Measurements from ENCODE around the gene TGOLN2.
"Not testable (repeated sequence)": the region's sequence is repeated elsewhere in the genome, so short reads cannot be mapped to it uniquely, and the experiment has no call there.

Gene TGOLN2

DNA sequence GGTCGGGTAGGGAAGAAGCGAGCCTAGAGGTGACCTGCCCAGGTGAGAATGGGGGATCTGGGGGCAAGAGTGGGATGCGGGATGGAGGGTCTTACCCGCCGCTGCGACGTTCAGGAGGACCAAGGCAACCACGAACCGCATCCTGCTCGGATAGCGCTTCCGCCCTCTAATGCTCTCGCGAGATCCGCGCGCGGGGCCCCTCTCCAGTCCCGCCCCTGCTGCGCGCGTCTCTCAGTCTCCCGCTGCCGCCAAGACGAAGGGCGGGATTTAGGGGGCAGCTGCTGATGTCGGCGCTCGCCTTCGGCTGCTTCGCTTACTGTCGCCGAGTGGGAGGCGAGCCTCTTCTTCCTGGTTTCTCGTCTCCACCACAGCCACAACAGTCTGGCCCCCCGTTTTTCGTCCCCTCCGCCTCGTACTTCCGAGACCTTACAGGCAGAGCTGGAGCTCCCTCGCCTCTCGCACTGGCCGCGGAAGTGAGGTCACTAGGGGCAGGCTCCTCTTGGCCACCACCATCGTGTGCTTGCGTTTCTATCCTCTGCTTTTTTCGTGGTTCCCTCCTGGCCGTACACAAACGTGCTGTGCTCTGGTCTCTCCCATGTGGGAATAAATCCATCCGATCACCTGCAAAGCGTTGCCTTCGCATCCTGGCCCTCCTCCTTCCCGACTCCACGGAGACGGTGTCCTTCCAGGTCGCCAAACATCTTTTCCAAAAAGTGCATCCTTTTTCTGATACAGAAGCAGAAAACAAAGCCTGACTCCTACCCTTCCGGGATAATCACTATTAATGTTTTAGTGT lies at the start of gene TGOLN2:
TGOLN2 (minus strand) TSS at position 168 of the 796 bp plus-strand sequence; CDS start at position 141, 27 bp downstream.
- H3K4me3 ChIP-seq (ENCODE audit: low read depth in 1 of 2, low read length in 2 of 2) = peak within 1 kb of the TSS; percentile 88 to 99
- peaks cover 10 to 37% of the 10 kb centered on the region in 2 donors for H3K4me1 ChIP-seq (ENCODE audit: control insufficient read depth in 1 of 2, insufficient read depth in 2 of 2, low read length in 2 of 2)
- no peaks in the 10 kb centered on the region for H3K27me3 ChIP-seq (ENCODE audit: low read depth, low read length)
- no peaks in the 10 kb centered on the region for H3K9me3 ChIP-seq (ENCODE audit: control insufficient read depth in 1 of 2, low read length in 2 of 2)
- peaks cover 9 to 14% of the 10 kb centered on the region in 2 donors for H3K36me3 ChIP-seq (ENCODE audit: control insufficient read depth in 1 of 2, insufficient read depth in 2 of 2, low read length in 2 of 2)
- peak within 1 kb of the TSS; percentile 100 for H3K27ac ChIP-seq (ENCODE audit: low read length)

GRCh38 chr2:85377083-85377482 lies 49.3 kb upstream of the TGOLN2 start:
- no peak overlapping the region for H3K4me3 ChIP-seq (ENCODE audit: low read depth in 1 of 2, low read length in 2 of 2)
- H3K27ac ChIP-seq (ENCODE audit: low read length) = no peak overlapping the region
- H3K9me3 ChIP-seq (ENCODE audit: control insufficient read depth in 1 of 2, low read length in 2 of 2) = no peaks in the 10 kb centered on the region
- H3K36me3 ChIP-seq (ENCODE audit: control insufficient read depth in 1 of 2, insufficient read depth in 2 of 2, low read length in 2 of 2) = peaks cover 0 to 36% of the 10 kb centered on the region in 2 donors
- H3K4me1 ChIP-seq (ENCODE audit: control insufficient read depth in 1 of 2, insufficient read depth in 2 of 2, low read length in 2 of 2) = no peaks in the 10 kb centered on the region
- no peaks in the 10 kb centered on the region for H3K27me3 ChIP-seq (ENCODE audit: low read depth, low read length)

DNA sequence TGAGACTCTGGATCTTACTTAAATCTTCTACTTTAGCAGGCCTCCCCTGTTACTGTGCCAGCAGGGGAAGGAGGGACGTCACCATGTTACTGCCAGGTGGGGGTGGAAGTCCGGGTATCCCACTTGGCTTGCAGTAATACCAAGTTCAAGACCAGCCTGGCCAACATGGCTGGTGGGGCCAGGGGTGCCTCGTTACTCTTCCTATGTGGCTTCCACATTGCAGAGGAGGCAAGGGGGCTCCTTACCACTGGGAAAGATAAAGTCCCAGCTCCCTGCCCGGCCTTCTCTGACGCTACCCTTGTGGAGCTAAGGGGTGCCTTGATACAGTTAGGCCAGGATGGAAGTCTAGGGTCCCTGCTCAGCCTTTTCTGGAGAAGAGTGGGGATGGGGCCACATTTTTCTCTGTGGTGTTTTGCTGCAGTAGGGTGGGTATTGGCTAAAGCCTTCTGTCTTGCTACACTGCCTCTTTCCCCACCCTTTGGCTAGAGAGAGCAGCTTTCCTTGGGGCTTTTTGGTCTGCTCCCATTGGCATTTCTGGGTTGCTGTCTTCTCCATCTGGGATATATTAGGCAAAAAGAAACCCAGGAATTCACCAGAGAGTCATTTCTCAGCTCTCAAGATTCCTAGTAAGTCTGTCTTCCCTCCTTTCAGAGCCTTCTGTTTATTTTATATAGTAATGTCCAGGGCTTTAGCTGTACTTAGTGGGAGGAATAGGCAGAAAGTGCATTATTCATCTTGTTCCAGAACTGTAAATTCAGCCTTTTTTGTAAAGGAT lies 48.7 kb upstream of the TGOLN2 start:
- no peaks in the 10 kb centered on the region for H3K4me1 ChIP-seq (ENCODE audit: control insufficient read depth in 1 of 2, insufficient read depth in 2 of 2, low read length in 2 of 2)
- no peak overlapping the region for H3K27ac ChIP-seq (ENCODE audit: low read length)
- H3K36me3 ChIP-seq (ENCODE audit: control insufficient read depth in 1 of 2, insufficient read depth in 2 of 2, low read length in 2 of 2) = peaks cover 0 to 38% of the 10 kb centered on the region in 2 donors
- H3K4me3 ChIP-seq (ENCODE audit: low read depth in 1 of 2, low read length in 2 of 2) = no peak overlapping the region
- H3K27me3 ChIP-seq (ENCODE audit: low read depth, low read length) = no peaks in the 10 kb centered on the region
- no peaks in the 10 kb centered on the region for H3K9me3 ChIP-seq (ENCODE audit: control insufficient read depth in 1 of 2, low read length in 2 of 2)

DNA sequence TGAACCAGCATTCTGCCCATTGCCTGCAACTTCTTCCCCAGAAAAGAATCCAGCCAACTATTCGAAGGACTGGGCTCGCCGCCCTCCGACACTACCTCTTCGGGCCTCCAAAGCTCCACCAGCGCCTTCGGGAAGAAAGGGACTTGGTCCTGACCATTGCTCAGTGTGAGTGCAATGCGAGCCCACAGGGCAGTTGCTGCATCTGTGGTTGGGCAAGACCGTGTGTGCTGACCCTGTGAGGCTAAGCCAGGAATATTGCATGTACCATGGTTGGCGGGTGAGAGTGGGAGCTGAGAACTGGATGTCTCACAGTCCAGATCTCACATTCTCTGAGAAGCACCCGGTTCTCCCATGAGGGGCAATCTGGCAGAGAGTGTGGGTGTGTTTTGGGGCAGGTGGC lies 43.3 kb upstream of the TGOLN2 start:
- H3K4me1 ChIP-seq (ENCODE audit: control insufficient read depth in 1 of 2, insufficient read depth in 2 of 2, low read length in 2 of 2) = no peaks in the 10 kb centered on the region

GRCh38 chr2:85369500-85369899 lies 41.7 kb upstream of the TGOLN2 start:
- H3K4me3 ChIP-seq (ENCODE audit: low read depth in 1 of 2, low read length in 2 of 2) = no peak overlapping the region
- H3K27ac ChIP-seq (ENCODE audit: low read length) = no peak overlapping the region
- H3K27me3 ChIP-seq (ENCODE audit: low read depth, low read length) = no peaks in the 10 kb centered on the region
- H3K36me3 ChIP-seq (ENCODE audit: control insufficient read depth in 1 of 2, insufficient read depth in 2 of 2, low read length in 2 of 2) = peaks cover 22 to 35% of the 10 kb centered on the region in 2 donors
- H3K4me1 ChIP-seq (ENCODE audit: control insufficient read depth in 1 of 2, insufficient read depth in 2 of 2, low read length in 2 of 2) = no peaks in the 10 kb centered on the region
- H3K9me3 ChIP-seq (ENCODE audit: control insufficient read depth in 1 of 2, low read length in 2 of 2) = no peaks in the 10 kb centered on the region

More for the DNA sequence above, 43.3 kb upstream of the TGOLN2 start:
- H3K9me3 ChIP-seq (ENCODE audit: control insufficient read depth in 1 of 2, low read length in 2 of 2) = no peaks in the 10 kb centered on the region
- H3K4me3 ChIP-seq (ENCODE audit: low read depth in 1 of 2, low read length in 2 of 2) = no peak overlapping the region
- H3K27ac ChIP-seq (ENCODE audit: low read length) = no peak overlapping the region
- no peaks in the 10 kb centered on the region for H3K27me3 ChIP-seq (ENCODE audit: low read depth, low read length)
- H3K36me3 ChIP-seq (ENCODE audit: control insufficient read depth in 1 of 2, insufficient read depth in 2 of 2, low read length in 2 of 2) = peaks cover 22 to 35% of the 10 kb centered on the region in 2 donors

DNA sequence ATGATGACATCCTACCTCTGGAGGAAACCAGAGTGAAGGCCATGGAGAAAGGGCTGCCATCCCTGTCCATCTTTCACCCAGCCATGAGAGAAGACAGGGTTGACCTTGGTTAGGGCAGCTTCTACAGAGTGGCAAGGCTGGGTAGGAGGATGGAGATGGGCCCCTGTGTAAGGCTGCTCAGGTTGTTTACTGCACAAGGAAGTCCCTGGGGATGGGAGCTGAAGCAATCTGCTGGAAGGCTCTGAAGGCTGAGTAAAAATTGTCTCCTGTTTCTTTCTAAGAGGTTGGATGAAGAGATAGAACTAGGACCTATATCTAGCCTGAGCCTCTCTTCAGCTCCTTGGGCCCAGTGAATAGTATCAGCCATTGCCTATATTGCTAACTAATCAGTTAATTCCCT lies 41.1 kb upstream of the TGOLN2 start:
- peaks cover 22 to 35% of the 10 kb centered on the region in 2 donors for H3K36me3 ChIP-seq (ENCODE audit: control insufficient read depth in 1 of 2, insufficient read depth in 2 of 2, low read length in 2 of 2)

DNA sequence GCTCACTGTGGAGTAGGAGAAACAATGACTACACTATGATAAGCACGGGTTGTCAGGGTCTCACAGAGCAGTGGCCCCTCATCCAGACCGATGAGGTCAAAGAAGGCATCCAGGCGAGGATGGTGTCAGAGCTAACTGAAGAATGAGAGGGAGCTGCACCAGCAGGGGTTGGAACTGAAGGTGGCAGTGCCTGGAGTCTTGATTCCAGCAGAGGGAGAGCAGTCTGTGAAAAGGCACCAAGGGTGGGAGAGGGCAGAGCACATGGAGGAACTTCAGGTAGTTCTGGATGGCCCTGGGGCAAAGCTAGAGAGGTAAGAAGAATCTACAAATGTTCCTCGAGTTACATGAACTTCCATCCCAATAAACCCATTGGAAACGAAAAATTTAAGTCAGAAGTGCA lies 39.4 kb upstream of the TGOLN2 start:
- peaks cover 27 to 43% of the 10 kb centered on the region in 2 donors for H3K36me3 ChIP-seq (ENCODE audit: control insufficient read depth in 1 of 2, insufficient read depth in 2 of 2, low read length in 2 of 2)
- no peaks in the 10 kb centered on the region for H3K9me3 ChIP-seq (ENCODE audit: control insufficient read depth in 1 of 2, low read length in 2 of 2)
- H3K4me3 ChIP-seq (ENCODE audit: low read depth in 1 of 2, low read length in 2 of 2) = no peak overlapping the region

More for the DNA sequence above, 41.1 kb upstream of the TGOLN2 start:
- Histone ChIP-seq H3K4me3 (ENCODE audit: low read depth in 1 of 2, low read length in 2 of 2) (no peak overlapping the region), H3K27ac (ENCODE audit: low read length) (no peak overlapping the region), H3K27me3 (ENCODE audit: low read depth, low read length) (no peaks in the 10 kb centered on the region), H3K4me1 (ENCODE audit: control insufficient read depth in 1 of 2, insufficient read depth in 2 of 2, low read length in 2 of 2) (no peaks in the 10 kb centered on the region), H3K9me3 (ENCODE audit: control insufficient read depth in 1 of 2, low read length in 2 of 2) (no peaks in the 10 kb centered on the region)

DNA sequence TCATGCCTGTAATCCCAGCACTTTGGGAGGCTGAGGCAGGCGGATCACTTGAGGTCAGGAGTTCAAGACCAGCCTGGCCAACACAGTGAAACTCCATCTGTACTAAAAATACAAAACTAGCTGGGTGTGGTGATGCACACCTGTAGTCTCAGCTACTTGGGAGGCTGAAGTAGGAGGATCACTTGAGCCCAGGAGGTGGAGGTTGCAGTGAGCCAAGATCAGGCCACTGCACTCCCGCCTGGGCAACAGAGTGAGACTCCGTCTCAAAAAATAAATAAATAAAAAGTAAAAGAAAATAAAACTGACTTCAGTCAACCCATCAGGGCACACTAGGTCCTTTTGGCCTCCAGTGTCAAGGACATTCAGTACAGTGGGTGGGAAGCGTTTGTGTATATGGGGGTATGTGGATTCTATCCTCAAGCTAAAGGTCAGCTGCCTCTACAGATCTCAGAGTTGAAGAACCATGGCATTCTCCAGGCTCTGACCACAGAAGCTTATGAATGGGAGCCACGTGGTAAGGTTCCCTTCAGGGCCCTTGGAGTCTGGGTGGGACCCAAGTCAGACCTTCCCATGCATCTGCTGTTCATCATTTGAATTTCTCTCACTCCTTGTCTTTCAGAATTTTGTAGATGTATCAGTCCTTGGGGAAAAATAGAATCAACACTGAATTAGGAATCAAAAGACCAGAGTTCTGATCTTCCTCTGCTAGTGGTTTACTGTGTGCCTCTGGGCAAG lies 35.0 kb upstream of the TGOLN2 start:
- H3K27me3 ChIP-seq (ENCODE audit: low read depth, low read length); H3K4me3 ChIP-seq (ENCODE audit: low read depth in 1 of 2, low read length in 2 of 2); H3K9me3 ChIP-seq (ENCODE audit: control insufficient read depth in 1 of 2, low read length in 2 of 2); H3K4me1 ChIP-seq (ENCODE audit: control insufficient read depth in 1 of 2, insufficient read depth in 2 of 2, low read length in 2 of 2); H3K27ac ChIP-seq (ENCODE audit: low read length): not testable (repeated sequence)
- H3K36me3 ChIP-seq (ENCODE audit: control insufficient read depth in 1 of 2, insufficient read depth in 2 of 2, low read length in 2 of 2) = peaks cover 24 to 46% of the 10 kb centered on the region in 2 donors

More for the DNA sequence above, 39.4 kb upstream of the TGOLN2 start:
- H3K27me3 ChIP-seq (ENCODE audit: low read depth, low read length) = no peaks in the 10 kb centered on the region
- H3K27ac ChIP-seq (ENCODE audit: low read length) = no peak overlapping the region
- H3K4me1 ChIP-seq (ENCODE audit: control insufficient read depth in 1 of 2, insufficient read depth in 2 of 2, low read length in 2 of 2) = no peaks in the 10 kb centered on the region

- H3K4me1 ChIP-seq (ENCODE audit: control insufficient read depth in 1 of 2, insufficient read depth in 2 of 2, low read length in 2 of 2) = peaks cover 5 to 24% of the 10 kb centered on the region in 2 donors
Measured at GRCh38 chr2:85357736-85358135, 29.9 kb upstream of the TGOLN2 start.

GRCh38 chr2:85356186-85356585 lies 28.4 kb upstream of the TGOLN2 start:
- H3K4me1 ChIP-seq (ENCODE audit: control insufficient read depth in 1 of 2, insufficient read depth in 2 of 2, low read length in 2 of 2) = peaks cover 5 to 27% of the 10 kb centered on the region in 2 donors
- no peaks in the 10 kb centered on the region for H3K27me3 ChIP-seq (ENCODE audit: low read depth, low read length)
- H3K27ac ChIP-seq (ENCODE audit: low read length) = no peak overlapping the region
- no peak overlapping the region for H3K4me3 ChIP-seq (ENCODE audit: low read depth in 1 of 2, low read length in 2 of 2)
- peaks cover 6 to 21% of the 10 kb centered on the region in 2 donors for H3K36me3 ChIP-seq (ENCODE audit: control insufficient read depth in 1 of 2, insufficient read depth in 2 of 2, low read length in 2 of 2)
- no peaks in the 10 kb centered on the region for H3K9me3 ChIP-seq (ENCODE audit: control insufficient read depth in 1 of 2, low read length in 2 of 2)

More at GRCh38 chr2:85357736-85358135, 29.9 kb upstream of the TGOLN2 start:
- peaks cover 10 to 31% of the 10 kb centered on the region in 2 donors for H3K36me3 ChIP-seq (ENCODE audit: control insufficient read depth in 1 of 2, insufficient read depth in 2 of 2, low read length in 2 of 2)
- no peak overlapping the region for H3K4me3 ChIP-seq (ENCODE audit: low read depth in 1 of 2, low read length in 2 of 2)
- H3K9me3 ChIP-seq (ENCODE audit: control insufficient read depth in 1 of 2, low read length in 2 of 2) = no peaks in the 10 kb centered on the region
- no peaks in the 10 kb centered on the region for H3K27me3 ChIP-seq (ENCODE audit: low read depth, low read length)
- no peak overlapping the region for H3K27ac ChIP-seq (ENCODE audit: low read length)

DNA sequence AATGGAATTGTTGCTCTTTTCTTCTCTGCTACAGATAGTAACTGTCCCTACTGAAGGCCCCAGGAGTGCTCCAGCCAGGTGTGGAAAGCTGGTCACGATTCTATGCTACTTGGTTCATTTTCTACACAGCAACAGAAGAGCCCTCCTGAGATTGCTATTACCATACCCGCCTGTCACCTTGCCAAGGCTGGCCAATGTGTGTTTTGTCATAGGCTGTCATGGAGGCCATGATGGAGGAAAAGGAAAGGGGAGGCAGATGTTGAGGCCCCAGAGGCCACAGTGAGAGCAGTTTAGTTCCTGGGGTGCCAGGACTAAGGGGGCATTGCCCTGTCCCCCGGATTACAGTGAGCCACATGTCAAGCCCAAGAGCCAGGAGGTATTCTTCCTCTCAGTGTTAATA lies 27.7 kb upstream of the TGOLN2 start:
- Histone ChIP-seq H3K27ac (ENCODE audit: low read length) (peak overlapping the region; percentile 98), H3K4me1 (ENCODE audit: control insufficient read depth in 1 of 2, insufficient read depth in 2 of 2, low read length in 2 of 2) (peaks cover 5 to 27% of the 10 kb centered on the region in 2 donors), H3K4me3 (ENCODE audit: low read depth in 1 of 2, low read length in 2 of 2) (peak overlapping the region; percentile 97 to 99)

More for the DNA sequence above, 27.7 kb upstream of the TGOLN2 start:
- Histone ChIP-seq H3K9me3 (ENCODE audit: control insufficient read depth in 1 of 2, low read length in 2 of 2) (no peaks in the 10 kb centered on the region), H3K27me3 (ENCODE audit: low read depth, low read length) (no peaks in the 10 kb centered on the region), H3K36me3 (ENCODE audit: control insufficient read depth in 1 of 2, insufficient read depth in 2 of 2, low read length in 2 of 2) (peaks cover 10 to 27% of the 10 kb centered on the region in 2 donors)

Measured in muscle layer of duodenum (tissue), 2 donors.